ENCODE results near the gene PCDHGB6.
"Not testable (repeated sequence)": the region's sequence is repeated elsewhere in the genome, so short reads cannot be mapped to it uniquely, and the experiment has no call there.

The PCDHGB6 gene

GRCh38 chr5:141419074-141419880 is 11.5 kb downstream of the PCDHGB6 start:
- no peak for DNase-seq

- DNase-seq, result no peak
Measured at GRCh38 chr5:141420855-141421488, 13.2 kb downstream of the PCDHGB6 start, which contains the start of gene PCDHGA11. TSS of gene PCDHGA11 (plus strand) at chr5:141421051. CDS start at chr5:141421228, 177 bp downstream.

DNA sequence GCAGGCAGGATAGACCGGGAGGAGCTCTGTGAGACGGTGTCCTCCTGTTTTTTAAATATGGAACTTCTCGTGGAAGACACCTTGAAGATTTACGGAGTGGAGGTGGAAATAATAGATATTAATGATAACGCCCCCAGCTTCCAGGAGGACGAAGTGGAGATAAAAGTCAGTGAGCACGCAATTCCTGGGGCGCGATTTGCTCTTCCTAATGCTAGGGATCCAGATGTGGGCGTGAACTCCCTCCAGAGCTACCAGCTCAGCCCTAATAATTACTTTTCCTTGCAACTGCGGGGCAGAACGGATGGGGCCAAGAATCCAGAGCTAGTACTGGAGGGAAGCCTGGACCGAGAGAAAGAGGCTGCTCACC is 13.7 kb downstream of the PCDHGB6 start:
- no peak for DNase-seq

- no peak for DNase-seq
Measured at GRCh38 chr5:141422742-141423291, 15.0 kb downstream of the PCDHGB6 start.

DNA sequence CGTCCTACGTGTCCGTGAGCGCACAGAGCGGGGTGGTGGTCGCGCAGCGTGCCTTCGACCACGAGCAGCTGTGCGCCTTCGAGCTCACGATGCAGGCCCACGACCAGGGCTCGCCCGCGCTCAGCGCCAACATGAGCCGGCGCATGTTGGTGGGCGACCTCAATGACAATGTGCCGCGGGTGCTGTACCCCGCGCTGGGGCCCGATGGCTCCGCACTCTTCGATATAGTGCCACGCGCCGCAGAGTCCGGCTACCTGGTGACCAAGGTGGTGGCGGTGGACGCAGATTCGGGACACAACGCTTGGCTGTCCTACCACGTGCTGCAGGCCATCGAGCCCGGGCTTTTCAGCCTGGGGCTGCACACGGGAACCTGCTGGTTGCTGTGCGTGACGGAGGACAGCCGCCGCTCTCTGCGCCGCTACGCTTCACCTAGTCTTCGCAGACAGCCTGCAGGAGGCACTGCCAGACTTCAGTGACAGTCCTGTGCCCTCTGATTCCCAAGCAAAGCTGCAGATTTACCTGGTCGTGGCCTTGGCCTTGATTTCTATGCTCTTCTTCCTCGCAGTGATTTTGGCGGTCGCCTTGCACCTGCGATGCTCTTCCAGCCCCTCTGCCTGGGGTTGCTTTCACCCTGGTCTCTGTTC is 20.1 kb downstream of the PCDHGB6 start:
- DNase-seq, result no peak

GRCh38 chr5:141430332-141431113 is 22.7 kb downstream of the PCDHGB6 start, which contains the start of gene PCDHGA12:
TSS of gene PCDHGA12 (plus strand) at chr5:141430507. CDS start at chr5:141430760, 253 bp downstream.
- DNase-seq, result no peak

DNA sequence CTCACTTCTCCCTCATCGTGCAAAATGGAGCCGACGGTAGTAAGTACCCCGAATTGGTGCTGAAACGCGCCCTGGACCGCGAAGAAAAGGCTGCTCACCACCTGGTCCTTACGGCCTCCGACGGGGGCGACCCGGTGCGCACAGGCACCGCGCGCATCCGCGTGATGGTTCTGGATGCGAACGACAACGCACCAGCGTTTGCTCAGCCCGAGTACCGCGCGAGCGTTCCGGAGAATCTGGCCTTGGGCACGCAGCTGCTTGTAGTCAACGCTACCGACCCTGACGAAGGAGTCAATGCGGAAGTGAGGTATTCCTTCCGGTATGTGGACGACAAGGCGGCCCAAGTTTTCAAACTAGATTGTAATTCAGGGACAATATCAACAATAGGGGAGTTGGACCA is 23.5 kb downstream of the PCDHGB6 start:
- DNase-seq, result no peak

- not testable (repeated sequence) for DNase-seq
Measured at GRCh38 chr5:141432308-141432707, 24.5 kb downstream of the PCDHGB6 start.

DNA sequence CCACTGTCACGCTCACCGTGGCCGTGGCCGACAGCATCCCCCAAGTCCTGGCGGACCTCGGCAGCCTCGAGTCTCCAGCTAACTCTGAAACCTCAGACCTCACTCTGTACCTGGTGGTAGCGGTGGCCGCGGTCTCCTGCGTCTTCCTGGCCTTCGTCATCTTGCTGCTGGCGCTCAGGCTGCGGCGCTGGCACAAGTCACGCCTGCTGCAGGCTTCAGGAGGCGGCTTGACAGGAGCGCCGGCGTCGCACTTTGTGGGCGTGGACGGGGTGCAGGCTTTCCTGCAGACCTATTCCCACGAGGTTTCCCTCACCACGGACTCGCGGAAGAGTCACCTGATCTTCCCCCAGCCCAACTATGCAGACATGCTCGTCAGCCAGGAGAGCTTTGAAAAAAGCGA is 24.9 kb downstream of the PCDHGB6 start:
- not testable (repeated sequence) for DNase-seq

DNA sequence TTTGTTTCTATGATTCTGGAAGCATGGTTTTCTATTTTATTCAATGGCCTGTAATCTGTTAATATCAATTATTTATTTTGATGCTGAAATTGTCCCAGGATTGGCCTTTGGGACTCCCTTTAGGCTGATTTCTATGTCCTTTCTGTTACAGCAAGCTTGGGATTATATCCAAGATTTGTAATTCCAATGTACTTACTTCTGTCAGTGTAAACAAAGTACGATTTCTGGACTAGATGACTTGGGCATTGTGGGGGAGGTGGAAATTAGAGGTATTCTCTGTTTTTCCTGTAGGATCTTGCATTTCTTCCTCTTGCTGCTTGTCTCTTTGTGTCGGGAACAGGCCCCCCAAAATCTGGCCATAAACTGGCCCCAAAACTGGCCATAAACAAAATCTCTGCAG is 26.2 kb downstream of the PCDHGB6 start:
- DNase-seq, result no peak

GRCh38 chr5:141437221-141437620 is 29.4 kb downstream of the PCDHGB6 start:
- no peak for DNase-seq

DNA sequence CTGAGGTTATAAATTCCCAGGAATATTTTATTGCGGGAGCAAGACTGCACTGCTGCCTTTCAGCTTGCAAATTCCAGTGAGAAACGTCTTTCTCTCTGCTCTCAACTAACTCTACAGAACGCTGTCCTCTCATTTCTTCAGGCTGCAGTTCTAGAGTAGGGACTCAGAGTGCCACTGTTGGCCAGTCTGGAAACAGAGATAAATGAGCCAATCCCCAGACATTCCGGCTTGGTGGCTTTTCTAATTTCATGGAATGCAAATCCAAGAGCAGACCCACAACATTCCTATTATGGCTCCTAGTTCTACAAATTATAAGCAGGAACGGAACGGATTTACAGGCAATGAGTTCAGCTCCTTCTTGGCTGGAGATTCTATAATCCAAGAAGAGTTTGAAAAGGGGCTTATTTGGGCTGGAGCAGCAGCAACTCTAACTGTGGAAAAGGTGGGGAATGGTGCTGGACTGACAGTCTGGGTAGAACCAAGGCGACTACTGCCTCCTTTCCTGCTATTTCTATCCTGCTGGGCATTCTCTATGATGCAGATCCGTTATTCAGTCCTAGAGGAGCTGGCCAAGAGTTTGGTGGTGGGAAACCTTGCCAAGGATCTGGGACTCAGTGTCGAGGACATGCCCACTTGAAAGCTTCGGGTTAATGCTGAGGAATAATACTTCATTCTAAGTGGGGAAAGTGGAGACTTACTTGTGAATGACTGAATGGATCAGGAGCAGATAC is 31.8 kb downstream of the PCDHGB6 start:
- no peak for DNase-seq

- no peak for DNase-seq
Measured at GRCh38 chr5:141440341-141440740, 32.5 kb downstream of the PCDHGB6 start.

DNA sequence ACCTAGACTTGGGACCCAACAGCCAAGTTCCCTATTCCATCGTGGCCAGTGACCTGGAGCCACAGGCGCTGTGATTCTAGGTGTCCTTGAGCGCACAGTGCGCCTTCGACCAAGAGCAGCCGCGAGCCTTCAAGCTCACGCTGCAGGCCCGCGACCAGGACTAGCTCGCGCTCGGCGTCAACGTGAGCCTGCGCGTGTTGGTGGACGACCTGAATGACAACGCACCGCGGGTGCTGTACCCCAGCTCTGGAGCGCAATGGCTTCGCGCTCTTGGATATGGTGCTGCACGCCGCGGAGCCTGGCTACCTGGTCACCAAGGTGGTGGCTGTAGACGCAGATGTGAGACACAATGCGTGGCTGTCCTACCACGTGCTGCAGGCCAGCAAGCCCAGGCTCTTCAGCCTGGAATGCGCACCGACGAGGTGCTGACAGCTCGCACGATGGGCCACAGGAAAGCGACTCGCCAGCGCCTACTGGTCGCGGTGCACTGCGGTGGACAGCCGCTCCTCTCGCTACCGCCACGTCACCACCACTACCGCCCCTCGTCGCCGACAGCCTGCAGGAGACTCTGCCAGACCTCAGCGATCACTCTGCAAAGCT is 33.9 kb downstream of the PCDHGB6 start:
- no peak for DNase-seq
